Adrenal gland (tissue), 12 donors: ENCODE results near the gene WRAP53. TPM values are rescaled to one million over a fixed set of nuclear protein-coding genes. Genes with fewer than 3 reads are reported as not detected.

Experiments
- DNase-seq, 7 donors: peaks; one replicate each; pipeline ENCODE4 v3.0.0-alpha.2; 2019 to 2020
- H3K27ac ChIP-seq, 5 donors: fragments of 200-600 bp; sonication (generic) in 4 of 5; 1 replicate in 3 of 5; 2 replicates in 2 of 5; pipeline versions ENCODE4 v1.5.1 to v1.8.0; 2016 to 2020; ENCODE audit warnings: mild to moderate bottlenecking in 1 of 5
- H3K27me3 ChIP-seq: fragments of 200-600 bp; 2 replicates; pipeline ENCODE4 v1.8.0; 2021
- H3K36me3 ChIP-seq, 2 donors: fragments of 200-600 bp; replicated peaks in 1 of 2; 1 replicate in 1 of 2; 2 replicates in 1 of 2; pipeline versions ENCODE4 v1.5.1 to v1.8.0; 2018 to 2022
- H3K4me1 ChIP-seq, 2 donors: fragments of 200-600 bp; replicated peaks in 1 of 2; 1 replicate in 1 of 2; 2 replicates in 1 of 2; pipeline versions ENCODE4 v1.5.1 to v1.8.0; 2018 to 2021
- H3K4me3 ChIP-seq, 4 donors: fragments of 200-600 bp; sonication (generic) in 3 of 4; one replicate each; pipeline ENCODE4 v1.5.1; 2016 to 2018
- H3K9me3 ChIP-seq, 3 donors: fragments of 200-600 bp; sonication (generic) in 1 of 3; replicated peaks in 1 of 3; 1 replicate in 2 of 3; 2 replicates in 1 of 3; pipeline versions ENCODE4 v1.5.1 to v1.8.0; 2016 to 2021
- POLR2A ChIP-seq, 2 donors: fragments of 450-650 bp; IDR thresholded peaks; one replicate each; pipeline ENCODE4 v1.6.1; 2017; ENCODE audit warnings: antibody characterized with exemption in 2 of 2, mild to moderate bottlenecking in 2 of 2, moderate library complexity in 1 of 2
- WGBS, 4 donors: extraction: QIAGEN DNeasy Blood & Tissue Kit in 2 of 4; methylation state at CpG; one replicate each; pipeline versions ENCODE4 v1.1.5 to v1.1.7; 2013 to 2017; 5-methylcytosine and 5-hydroxymethylcytosine counted together
- intact Hi-C, 2 donors: fragments of 100-400 bp; cut with DNase I; formaldehyde crosslinking; loops; one replicate each; pipeline versions ENCODE4 v1.14.1 to v1.15.0; 2022 to 2023
- polyA plus RNA-seq, 3 donors: library from polyadenylated mRNA; stranded (reverse); fragments of 200-250 nt in 2 of 3; fragments of 350-450 nt in 1 of 3; fragmentation: Illumina TruSeq in 1 of 3; extraction: RNeasy Lipid Tissue Mini Kit (QIAGEN cat#74804) in 1 of 3; gene quantifications; one replicate each; pipeline ENCODE4 v1.2.3, GENCODE V29; 2013 to 2014
- total RNA-seq, 9 donors: library from RNA; depleted of rRNA in 4 of 9; stranded (reverse); fragments of >200 nt in 4 of 9; fragments of 120-200 nt in 1 of 9; fragmentation: NEBNext Ultra II Directional in 1 of 9; extraction: Animal tissue kit (Norgen Biotek cat#: 25700) in 1 of 9; gene quantifications; one replicate each; pipeline versions ENCODE4 v1.1.0 to v1.2.4, GENCODE V29; 2013 to 2023
- TF ChIP-seq, protein P1 (sequence below), 6 experiments: fragments of 450-650 bp in 4 of 6; fragments of 200-600 bp in 2 of 6; sonication (generic) in 1 of 6; IDR thresholded peaks; 1 replicate in 5 of 6; 2 replicates in 1 of 6; pipeline versions ENCODE4 v1.5.1 to v1.8.0; 2016 to 2021; ENCODE audit warnings: antibody characterized with exemption in 6 of 6, mild to moderate bottlenecking in 2 of 6, moderate library complexity in 1 of 6
- donor health status: healthy with polysubstance abuse.
- donor health status: Bipolar disorder and iron deficiency.
- donor health status: DM: yes; HTN: yes; CAD: no.
- donor health status: DM: no; HTN: no; CAD: no.
- donor health status: DM: no; HTN: no; CAD: no.
- donor health status: DM: yes; HTN: yes; CAD: no.

Gene WRAP53
- total and polyA plus RNA-seq, 12 donors, result 3.4 to 31.0 (median 6.8) TPM

DNA sequence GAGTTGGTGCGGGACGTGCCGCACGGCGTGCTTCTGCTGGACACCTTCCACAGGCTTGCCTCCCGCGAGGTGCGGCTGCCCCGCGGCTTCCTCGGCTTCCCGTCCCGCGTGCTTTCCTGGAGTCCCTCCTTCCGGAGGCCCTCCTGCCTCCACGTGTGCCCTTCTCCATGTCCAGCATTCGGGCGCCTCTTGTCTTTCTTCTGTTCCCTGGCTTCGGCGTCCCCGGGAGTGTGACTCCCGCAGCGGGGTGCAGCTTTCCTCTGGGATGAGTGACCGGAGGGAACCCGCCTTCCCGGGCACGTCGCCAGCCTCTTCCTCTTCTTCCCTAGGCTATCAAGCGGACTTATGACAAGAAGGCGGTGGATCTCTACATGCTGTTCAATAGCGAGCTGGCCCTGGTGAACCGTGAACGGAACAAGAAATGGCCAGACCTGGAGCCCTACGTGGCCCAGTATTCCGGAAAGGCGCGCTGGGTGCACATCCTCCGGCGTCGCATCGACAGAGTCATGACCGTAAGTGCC, 52.3 kb downstream of the WRAP53 start:
- WGBS, 4 donors, result 63 to 75% (median 67%) methylated on average over 20 to 42 of the region's 42 CpGs
- TF ChIP-seq, protein P1, sequence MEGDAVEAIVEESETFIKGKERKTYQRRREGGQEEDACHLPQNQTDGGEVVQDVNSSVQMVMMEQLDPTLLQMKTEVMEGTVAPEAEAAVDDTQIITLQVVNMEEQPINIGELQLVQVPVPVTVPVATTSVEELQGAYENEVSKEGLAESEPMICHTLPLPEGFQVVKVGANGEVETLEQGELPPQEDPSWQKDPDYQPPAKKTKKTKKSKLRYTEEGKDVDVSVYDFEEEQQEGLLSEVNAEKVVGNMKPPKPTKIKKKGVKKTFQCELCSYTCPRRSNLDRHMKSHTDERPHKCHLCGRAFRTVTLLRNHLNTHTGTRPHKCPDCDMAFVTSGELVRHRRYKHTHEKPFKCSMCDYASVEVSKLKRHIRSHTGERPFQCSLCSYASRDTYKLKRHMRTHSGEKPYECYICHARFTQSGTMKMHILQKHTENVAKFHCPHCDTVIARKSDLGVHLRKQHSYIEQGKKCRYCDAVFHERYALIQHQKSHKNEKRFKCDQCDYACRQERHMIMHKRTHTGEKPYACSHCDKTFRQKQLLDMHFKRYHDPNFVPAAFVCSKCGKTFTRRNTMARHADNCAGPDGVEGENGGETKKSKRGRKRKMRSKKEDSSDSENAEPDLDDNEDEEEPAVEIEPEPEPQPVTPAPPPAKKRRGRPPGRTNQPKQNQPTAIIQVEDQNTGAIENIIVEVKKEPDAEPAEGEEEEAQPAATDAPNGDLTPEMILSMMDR (IDR thresholded peaks at IDR 0.05), result no peak
- TF ChIP-seq POLR2A (IDR thresholded peaks at IDR 0.05), result no peak

DNA sequence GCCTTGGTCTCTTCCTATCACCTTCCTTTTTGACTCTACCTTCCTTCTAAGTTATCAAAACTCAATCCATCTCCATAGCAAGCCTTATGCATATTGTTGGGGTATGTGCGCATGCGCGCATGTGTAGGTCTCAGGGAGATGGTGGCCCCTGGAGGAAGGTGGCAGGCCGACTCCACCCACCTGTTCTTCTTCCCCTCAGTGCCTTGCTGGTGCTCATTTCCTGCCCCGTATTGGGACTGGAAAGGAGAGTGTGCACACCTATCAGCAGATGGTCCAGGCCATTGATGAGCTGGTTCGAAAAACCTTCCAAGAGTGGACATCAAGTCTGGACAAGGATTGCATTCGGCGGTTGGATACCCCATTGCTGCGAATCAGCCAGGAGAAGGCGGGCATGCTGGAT, 54.5 kb downstream of the WRAP53 start:
- intact Hi-C loops, result no loop called here
- H3K9me3 ChIP-seq, result no peaks in the 10 kb centered on the region
- no peak for DNase-seq
- H3K27me3 ChIP-seq, result peaks cover 10% of the 10 kb centered on the region
- H3K36me3 ChIP-seq, result no peaks in the 10 kb centered on the region
- WGBS, 4 donors, result 55 to 74% (median 66%) methylated on average over 10 of the region's 10 CpGs
- peaks cover 0 to 4% of the 10 kb centered on the region in 2 donors for H3K4me1 ChIP-seq
- TF ChIP-seq, protein P1 (IDR thresholded peaks at IDR 0.05), result no peak
- no peak for TF ChIP-seq POLR2A (IDR thresholded peaks at IDR 0.05)
- H3K27ac ChIP-seq, result no peak overlapping the region
- H3K4me3 ChIP-seq, result no peak overlapping the region

More for the DNA sequence above, 52.3 kb downstream of the WRAP53 start:
- intact Hi-C loops, result no loop called here
- Histone ChIP-seq H3K36me3 (no peaks in the 10 kb centered on the region), H3K4me3 (no peak overlapping the region), H3K9me3 (no peaks in the 10 kb centered on the region), H3K4me1 (no peaks in the 10 kb centered on the region), H3K27ac (no peak overlapping the region), H3K27me3 (peaks cover 10% of the 10 kb centered on the region)
- DNase-seq, result peak in 3 of 7 donors; percentile 14 to 32 (median 32)

DNA sequence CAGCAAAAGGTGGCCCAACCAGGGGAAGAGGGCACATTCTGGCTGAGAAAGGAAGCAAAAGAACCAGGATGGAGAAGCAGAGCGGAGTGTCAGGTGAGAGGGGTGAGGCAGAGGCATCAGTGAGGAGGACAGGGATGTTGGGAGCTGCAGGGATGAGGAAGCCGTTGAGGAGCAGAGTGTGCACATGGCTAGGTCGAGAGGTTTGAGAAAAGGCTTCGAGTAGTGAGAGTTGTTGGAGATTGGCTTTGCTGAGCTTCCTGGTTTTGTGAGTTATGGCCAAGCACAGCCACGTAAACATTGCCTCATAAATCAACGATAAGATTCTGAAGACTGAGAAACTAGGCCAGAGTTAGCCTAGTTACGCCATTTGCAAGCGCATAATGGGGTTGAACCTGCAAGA, 56.1 kb downstream of the WRAP53 start:
- no peaks in the 10 kb centered on the region for H3K36me3 ChIP-seq
- TF ChIP-seq, protein P1 (IDR thresholded peaks at IDR 0.05), result no peak
- TF ChIP-seq POLR2A (IDR thresholded peaks at IDR 0.05), result no peak
- DNase-seq, result peak in 1 of 7 donors; percentile 11
- intact Hi-C loops, result no loop called here
- H3K9me3 ChIP-seq, result no peaks in the 10 kb centered on the region
- no peak overlapping the region for H3K4me3 ChIP-seq
- no peak overlapping the region for H3K27ac ChIP-seq
- WGBS, 4 donors, result 57 to 61% (median 58%) methylated on average over 8 of the region's 8 CpGs
- peaks cover 0 to 4% of the 10 kb centered on the region in 2 donors for H3K4me1 ChIP-seq
- peaks cover 5% of the 10 kb centered on the region for H3K27me3 ChIP-seq

DNA sequence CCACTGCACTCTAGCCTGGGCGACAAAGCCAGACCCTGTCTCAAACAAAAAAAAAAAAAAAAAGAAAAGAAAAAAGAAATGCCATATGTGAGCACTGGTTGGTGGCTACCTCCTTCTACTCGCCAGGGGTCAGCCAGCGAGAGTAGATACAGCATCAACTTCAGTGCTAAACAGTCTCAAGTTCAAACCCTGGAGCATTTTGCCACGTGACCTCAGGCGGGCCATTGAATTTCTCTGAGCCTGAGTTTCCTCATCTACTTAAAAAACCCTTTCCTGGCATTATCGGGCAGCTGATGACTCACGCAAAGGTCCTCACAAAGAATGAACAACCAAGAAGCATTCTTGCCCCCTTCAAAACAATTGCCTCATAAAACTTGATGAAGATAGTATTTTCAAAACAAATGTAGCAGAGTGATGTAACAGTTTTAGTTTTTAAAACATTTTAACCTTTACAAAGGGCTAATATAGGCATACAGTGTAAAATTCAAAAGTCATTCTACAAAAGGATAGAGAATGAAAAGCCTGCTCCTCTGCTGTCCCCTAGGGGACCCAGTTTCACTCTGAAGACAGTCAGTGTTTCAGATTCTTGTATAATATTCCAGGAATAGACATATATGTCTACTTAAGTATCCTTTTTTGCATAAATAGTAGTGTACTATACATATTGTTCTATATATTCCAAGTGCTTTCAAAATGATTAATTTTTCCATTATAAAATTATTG, 57.6 kb downstream of the WRAP53 start:
- Histone ChIP-seq H3K27me3 (peaks cover 5% of the 10 kb centered on the region), H3K9me3 (no peaks in the 10 kb centered on the region), H3K27ac (no peak overlapping the region), H3K4me1 (peaks cover 0 to 4% of the 10 kb centered on the region in 2 donors), H3K36me3 (no peaks in the 10 kb centered on the region), H3K4me3 (no peak overlapping the region)
- WGBS, 4 donors, result 45 to 60% (median 51%) methylated on average over 7 of the region's 7 CpGs
- peak in 6 of 7 donors; percentile 43 to 72 (median 62) for DNase-seq
- no peak for TF ChIP-seq POLR2A (IDR thresholded peaks at IDR 0.05)
- TF ChIP-seq, protein P1 (IDR thresholded peaks at IDR 0.05), result no peak
- intact Hi-C loops, result loop anchor here in 1 of 2 donors (5.0 kb wide), 1 partner anchor 241 kb away; no protein-coding TSS in a partner anchor
